HG02588 (cell line): ENCODE data around the gene TMEM117.

Experiments
- ATAC-seq: cut with Tn5 transposase; IDR thresholded peaks from one replicate; pipeline ENCODE4 v1.9.1; 2021; ENCODE audit warnings: mild to moderate bottlenecking, moderate library complexity; ENCODE audit not compliant: unreplicated experiment

TMEM117 gene

DNA sequence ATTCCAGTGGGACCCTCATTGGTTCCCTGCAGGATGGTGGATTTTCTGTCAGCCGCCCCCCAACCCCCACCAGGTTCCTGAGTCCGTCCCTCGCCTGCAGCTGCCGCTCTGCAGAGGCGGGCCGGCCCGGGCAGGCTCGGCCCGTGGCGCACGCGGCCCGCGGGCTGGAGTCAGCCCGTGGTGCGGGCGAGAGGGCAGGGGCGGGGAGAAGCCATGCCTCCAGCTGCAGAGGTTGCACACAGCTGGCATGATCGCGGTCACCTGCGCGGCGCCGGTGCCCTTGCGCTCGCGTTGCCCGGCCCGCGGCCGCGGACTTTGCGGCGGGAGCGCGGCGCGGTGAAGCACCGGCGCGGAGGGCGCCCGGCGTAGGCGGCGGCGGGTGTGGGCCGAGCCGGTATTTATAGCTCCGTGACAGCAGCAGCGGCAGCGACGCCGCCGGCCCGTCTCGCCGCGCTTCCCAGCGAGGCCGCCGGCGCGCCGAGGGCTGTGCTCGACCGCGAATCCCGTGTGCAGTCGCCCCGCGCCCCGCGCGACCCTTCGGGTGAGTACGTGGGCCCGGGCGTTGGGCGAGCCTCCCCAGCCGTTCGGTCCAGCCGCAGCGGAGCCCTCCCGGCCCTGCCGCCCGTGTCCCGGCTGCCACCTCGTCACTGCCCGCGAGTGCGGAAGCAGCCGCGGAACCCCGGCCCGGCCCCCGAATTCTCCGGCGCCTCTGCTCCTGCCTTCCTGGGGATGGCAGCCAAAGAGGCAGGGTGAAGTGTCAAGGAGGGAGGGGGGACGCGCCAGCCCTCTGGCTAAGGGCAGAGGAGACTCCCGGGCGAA is at the start of gene TMEM117:
Gene TMEM117, plus strand, starts transcription at position 426 of the 819 bp plus-strand sequence.
- peak; percentile 74 for ATAC-seq

- no peak for ATAC-seq
These were observed 48.8 kb upstream of the TMEM117 start for GRCh38 chr12:43786899-43787693.

- ATAC-seq, result no peak
These were observed 45.9 kb upstream of the TMEM117 start for GRCh38 chr12:43789941-43790340.

DNA sequence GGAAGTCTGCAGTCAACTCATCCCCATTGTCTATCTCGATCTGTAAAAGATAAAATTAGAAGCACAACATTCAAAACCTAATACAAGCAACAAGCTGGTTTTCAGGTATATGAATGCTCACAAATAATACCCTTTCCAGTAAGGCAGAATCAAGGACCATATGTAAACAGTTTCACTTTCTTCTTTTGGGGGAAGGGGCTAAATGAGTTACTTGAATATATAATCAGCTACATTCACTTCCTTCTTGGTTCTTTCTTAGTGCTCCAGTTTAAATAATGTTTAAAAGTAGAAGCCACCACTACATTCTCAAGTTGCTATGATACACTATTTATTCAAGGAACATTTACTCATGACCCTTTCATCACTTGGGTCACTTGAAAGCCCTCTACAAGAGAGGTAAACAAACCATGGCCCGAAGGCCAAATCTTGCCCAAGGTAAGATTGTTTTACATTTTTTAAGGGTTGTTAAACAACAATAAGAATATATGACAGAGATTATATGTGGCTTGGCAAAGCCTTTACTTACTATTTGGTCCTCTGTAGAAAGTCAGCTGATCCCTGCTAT is 40.1 kb upstream of the TMEM117 start:
- ATAC-seq, result no peak

DNA sequence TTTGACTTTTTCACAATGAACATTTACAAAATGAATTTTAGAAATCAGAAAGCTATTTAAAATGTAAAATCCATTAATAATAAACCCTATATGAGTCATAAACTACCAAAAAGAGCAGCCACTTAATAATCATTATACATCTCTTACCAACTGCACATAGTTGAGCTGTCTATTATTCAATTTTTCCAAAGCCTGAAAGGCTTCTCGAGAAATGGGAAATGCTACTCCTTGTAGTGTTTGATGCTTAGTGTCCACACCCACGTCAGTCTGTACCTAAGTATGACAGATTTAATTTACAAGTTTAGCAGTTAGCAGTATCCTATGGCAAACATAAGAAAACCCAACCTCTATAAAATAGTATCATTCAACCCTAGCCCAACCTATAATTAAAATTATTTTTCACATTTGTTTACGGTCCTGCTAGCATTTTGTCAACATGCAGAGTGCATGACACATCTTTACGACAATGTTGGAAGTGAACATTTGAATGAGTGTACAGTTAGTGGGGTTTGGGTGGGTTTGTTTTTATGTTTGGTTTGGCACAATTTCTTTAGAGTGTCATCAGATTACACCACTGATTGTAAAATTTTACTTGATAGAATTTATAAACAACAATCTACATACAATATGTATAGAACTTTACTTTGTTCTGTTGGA is 38.2 kb upstream of the TMEM117 start:
- ATAC-seq, result no peak

GRCh38 chr12:43805149-43805859 is 30.6 kb upstream of the TMEM117 start:
- no peak for ATAC-seq

DNA sequence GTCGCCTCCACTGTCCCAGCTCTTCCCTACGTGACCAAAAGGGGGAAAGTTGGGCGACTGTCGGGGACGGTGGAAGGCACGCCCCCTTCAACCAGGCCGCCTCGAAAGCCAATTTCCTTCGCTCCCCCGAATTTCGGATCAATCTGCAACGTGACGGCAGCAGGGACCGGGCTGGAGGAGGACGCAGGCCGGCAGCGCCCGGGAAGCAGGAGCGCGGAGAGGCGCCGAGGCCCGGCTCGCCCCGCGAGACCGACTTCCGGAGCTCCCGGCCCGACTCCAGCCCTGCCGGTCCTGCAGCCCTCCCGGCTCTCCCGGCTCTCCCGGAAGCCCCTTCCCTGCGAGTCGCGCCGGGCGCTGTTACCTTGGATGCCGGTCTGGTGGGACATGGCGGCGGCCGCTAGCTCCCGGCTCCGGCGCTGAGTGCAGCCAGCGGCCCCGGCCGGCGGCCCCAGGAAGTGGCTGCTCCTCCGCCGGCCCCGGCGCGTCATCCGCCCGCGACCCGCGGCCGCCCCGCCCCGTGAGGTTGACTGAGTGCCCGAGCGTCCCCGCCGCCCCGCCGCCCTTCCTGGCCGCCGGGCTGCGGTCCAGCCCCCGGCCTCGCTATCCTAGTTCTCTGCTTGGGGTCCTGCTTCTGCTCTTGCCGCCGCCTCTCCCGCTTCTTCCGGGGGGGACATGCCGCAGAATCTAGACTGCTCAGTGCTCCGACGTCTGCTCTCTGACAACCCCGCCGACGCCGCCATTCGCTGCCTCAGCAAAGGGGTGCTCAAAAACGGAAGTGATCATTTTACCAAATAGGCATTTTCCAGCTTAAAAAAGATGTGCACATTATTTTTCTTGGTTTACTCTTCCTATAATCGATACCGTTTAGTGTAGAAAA is 29.8 kb upstream of the TMEM117 start, which contains the start of gene TWF1:
Gene TWF1, minus strand, starts transcription at position 458 of the 877 bp plus-strand sequence. Its CDS starts 72 bp downstream, at position 386.
- peak; percentile 96 for ATAC-seq

- no peak for ATAC-seq
These were observed 29.2 kb upstream of the TMEM117 start for GRCh38 chr12:43806737-43807072.

- ATAC-seq, result no peak
These were observed 28.5 kb upstream of the TMEM117 start for GRCh38 chr12:43807386-43807785.

DNA sequence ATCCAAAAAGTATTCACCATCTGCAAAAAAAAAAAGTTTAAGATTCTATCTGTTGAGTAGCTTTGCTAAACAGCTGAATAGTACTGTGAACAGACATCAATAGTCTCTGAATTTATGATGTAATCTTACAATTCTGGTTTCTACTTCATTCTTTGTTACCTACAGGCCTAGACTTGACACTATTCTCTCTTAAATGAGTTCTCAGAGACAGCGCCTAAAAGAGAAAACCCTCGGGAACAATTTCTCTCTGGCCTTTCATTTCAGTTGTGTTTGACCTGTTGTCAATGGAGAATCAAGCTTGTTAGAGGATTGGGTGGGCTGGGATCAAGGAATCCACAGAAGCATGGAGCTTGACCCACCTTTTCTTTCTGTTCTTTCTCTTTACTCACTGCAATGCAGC is 23.8 kb upstream of the TMEM117 start:
- no peak for ATAC-seq

GRCh38 chr12:43812926-43813325 is 23.0 kb upstream of the TMEM117 start:
- no peak for ATAC-seq

- ATAC-seq, result no peak
These were observed 20.5 kb upstream of the TMEM117 start for GRCh38 chr12:43815416-43815815.

GRCh38 chr12:43816168-43816567 is 19.7 kb upstream of the TMEM117 start:
- no peak for ATAC-seq

GRCh38 chr12:43824207-43824775 is 11.6 kb upstream of the TMEM117 start:
- no peak for ATAC-seq

GRCh38 chr12:43826681-43827080 is 9.2 kb upstream of the TMEM117 start:
- ATAC-seq, result no peak

DNA sequence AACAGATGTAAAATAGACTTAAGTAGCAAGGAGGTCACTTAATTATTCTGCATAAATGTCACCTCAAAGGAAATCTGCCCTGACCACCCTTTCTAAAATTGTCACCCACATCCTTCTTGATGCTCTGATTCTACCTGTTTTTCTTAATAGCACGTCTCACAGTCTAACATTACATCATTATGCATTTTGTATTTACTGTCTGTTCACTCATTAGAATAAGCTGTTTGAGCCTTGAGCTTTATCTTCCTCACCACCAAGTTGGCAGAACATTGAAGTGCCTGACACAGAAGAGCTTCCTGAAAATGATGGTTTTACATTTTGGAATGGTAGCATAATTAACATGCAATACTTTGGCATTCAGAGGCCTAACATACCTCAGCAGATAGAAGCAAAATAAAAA is 8.8 kb upstream of the TMEM117 start:
- ATAC-seq, result no peak

DNA sequence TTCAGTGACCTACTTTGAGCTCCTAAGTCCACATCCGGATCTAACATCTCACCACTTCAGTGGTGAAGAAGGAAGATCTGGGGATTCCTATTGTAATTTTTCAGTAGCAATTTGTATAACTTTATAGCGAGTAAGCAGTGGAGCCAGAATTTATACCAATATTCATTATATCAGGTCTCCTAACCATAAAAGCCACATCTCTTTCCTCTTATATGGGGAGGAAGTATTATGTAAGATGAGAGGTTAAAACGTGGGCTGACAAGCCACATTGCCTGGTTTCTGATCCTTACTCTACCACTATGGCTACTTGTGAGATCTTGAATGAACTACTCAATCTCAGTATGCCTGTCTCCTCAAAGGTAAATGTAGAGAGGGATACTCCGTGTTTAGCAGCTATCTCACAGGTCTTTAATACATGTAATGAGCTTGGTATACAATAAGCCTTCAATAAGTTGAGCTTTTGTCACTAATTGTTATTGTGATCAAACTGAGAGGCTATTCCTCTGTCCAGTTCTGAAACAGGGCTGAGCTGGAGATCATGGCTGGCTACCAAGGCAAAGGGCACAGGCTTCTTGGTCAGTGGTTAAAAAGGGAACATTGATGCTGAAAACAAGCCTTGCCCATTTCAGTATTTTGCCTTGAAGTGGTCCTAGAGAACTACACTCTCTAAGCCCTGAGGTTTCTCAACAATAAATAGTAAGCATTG is 3.3 kb upstream of the TMEM117 start:
- no peak for ATAC-seq

- ATAC-seq, result peak; percentile 5
These were observed 621 bp upstream of the TMEM117 start for GRCh38 chr12:43835264-43835655.
